Measurements from ENCODE around the gene UGT2B17. TPM values are rescaled to one million over a fixed set of nuclear protein-coding genes. Genes with fewer than 3 reads are reported as not detected.
"Not testable (repeated sequence)": the region's sequence is repeated elsewhere in the genome, so short reads cannot be mapped to it uniquely, and the experiment has no call there.

The UGT2B17 gene
- total RNA-seq, 2 experiments from 2014 or later = not detected

DNA sequence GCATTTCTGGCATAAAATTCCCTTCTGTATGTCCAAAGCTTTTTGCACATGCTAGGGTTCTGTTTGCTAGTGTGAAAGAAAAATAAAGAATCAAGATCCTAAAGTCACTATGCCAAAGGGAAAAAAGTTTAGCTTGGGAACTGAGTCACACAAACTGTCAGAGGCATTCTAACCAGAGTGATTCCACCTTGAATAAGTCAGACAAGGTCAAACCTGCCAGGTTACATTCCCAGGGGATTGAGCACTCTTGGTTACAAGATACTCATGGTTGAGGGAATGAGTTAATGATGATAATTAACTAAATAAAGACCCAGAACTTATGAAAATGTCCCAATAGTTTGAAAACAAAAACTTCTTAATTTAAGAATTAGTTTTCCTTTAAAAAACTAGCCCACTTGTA, 13.7 kb upstream of the UGT2B17 start:
- H3K9me3 Mint-ChIP-seq (ENCODE audit: insufficient read depth) = no peaks in the 10 kb centered on the region
- POLR2A ChIA-PET = no interaction called here

DNA sequence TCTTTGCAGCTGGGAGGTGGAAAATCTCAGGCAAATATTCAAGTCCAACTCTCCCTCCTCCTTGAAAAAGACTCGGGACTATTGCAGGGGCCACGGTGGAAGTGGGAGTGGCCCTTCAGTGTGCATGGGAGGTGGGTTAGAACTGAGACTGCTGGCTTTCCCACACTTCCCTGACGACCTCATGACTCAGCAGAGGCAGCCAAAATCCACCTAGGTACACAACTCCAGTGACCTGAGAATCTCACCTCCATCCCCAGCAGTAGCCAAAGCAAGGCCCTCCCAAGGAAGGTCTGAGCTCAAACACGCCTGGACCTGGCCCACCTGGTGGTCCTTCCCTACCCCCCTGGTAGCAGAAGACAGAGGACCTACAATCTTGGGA, 6.2 kb upstream of the UGT2B17 start:
- Mint-ChIP-seq H3K4me1 (ENCODE audit: low read depth) (no peaks in the 10 kb centered on the region), H3K9me3 (ENCODE audit: insufficient read depth) (no peaks in the 10 kb centered on the region), H3K4me3 (no peak overlapping the region), H3K27ac (no peak overlapping the region), H3K36me3 (ENCODE audit: low read depth) (no peaks in the 10 kb centered on the region), H3K27me3 (ENCODE audit: low read depth) (no peaks in the 10 kb centered on the region)
- CTCF ChIA-PET = interaction anchor here (0.6 kb wide), 1 partner anchor 27 kb away, joined by 4 read pairs; no protein-coding TSS in a partner anchor
- ATAC-seq = no peak
- POLR2A ChIA-PET = no interaction called here
- DNase-seq = no peak

More for the DNA sequence above, 13.7 kb upstream of the UGT2B17 start:
- Mint-ChIP-seq H3K36me3 (ENCODE audit: low read depth) (no peaks in the 10 kb centered on the region), H3K27me3 (ENCODE audit: low read depth) (no peaks in the 10 kb centered on the region), H3K27ac (no peak overlapping the region), H3K4me1 (ENCODE audit: low read depth) (no peaks in the 10 kb centered on the region), H3K4me3 (no peak overlapping the region)
- no peak for ATAC-seq
- CTCF ChIA-PET = interaction anchor here (0.7 kb wide), 1 partner anchor 247 kb away, joined by 3 read pairs; no protein-coding TSS in a partner anchor
- no peak for DNase-seq

DNA sequence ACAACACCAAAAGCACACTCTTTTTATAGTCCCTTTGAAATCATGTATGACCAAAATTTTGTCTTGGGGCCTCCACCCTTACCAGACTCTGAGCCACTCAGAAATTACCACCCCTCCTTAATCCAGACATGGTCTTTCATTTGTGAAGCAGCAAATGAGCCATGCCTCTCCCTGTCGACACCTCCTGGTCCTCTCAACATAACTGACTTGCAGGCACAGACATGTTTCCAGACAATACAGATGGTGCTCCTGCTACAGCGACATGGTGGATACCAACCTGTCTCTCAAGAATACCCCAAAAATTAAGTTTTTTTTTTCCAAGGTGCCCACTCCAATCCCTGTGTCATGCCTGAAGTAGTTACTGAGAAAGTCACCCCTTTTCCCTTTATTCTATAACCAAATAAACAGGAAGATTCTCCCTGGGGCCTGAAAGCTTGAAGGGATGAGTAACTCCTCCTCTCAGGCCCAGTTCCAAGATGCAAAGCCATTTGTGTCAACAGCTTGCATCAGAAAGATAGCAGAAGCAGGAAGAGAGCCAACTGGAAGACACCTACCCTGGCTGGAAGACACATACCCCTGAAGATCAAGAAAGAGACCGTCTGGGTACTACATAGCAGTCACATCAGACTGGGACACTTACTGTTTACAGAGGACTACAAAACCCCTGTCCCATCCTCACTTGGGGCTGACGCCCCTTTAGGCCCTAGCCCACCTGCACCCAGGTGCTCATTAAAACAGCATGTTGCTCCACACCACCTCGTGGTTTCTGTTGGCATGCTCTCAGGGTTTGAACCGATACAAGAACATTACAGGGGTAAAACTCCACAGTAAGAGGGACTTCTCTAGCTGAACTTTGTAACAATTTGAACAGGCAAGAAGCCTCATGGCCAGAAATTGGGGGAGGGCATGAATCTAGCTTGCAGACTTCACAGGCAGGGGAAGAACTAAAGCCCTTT, 5.5 kb upstream of the UGT2B17 start:
- DNase-seq (no peak), ATAC-seq (no peak)
- no peaks in the 10 kb centered on the region for H3K9me3 Mint-ChIP-seq (ENCODE audit: insufficient read depth)
- ChIA-PET POLR2A (no interaction called here), CTCF (interaction anchor here (0.6 kb wide), 1 partner anchor 26 kb away, joined by 4 read pairs; no protein-coding TSS in a partner anchor)
- H3K36me3 Mint-ChIP-seq (ENCODE audit: low read depth) = no peaks in the 10 kb centered on the region
- no peak overlapping the region for H3K4me3 Mint-ChIP-seq
- H3K27me3 Mint-ChIP-seq (ENCODE audit: low read depth) = no peaks in the 10 kb centered on the region
- no peak overlapping the region for H3K27ac Mint-ChIP-seq
- H3K4me1 Mint-ChIP-seq (ENCODE audit: low read depth) = no peaks in the 10 kb centered on the region

DNA sequence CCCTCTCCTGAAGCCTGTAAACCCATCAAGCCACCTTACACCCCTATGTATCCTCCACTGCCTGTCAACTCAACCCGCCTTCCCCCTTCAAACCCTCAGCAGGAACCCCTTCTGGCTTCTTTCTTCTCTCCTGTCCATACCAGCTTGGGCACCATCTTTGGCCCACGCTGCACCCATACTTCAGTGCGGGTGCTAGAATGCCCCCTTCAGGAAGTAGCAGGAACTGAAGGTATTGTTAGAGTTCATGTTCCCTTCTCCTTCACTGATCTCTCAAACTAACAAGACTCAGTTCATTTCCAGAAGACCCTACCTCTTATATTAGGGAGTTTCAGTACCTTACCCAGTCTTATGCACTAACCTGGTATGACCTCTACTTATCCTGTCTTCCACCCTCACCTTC, 1.5 kb upstream of the UGT2B17 start:
- no peaks in the 10 kb centered on the region for H3K36me3 Mint-ChIP-seq (ENCODE audit: low read depth)
- H3K4me1 Mint-ChIP-seq (ENCODE audit: low read depth) = no peaks in the 10 kb centered on the region
- no peaks in the 10 kb centered on the region for H3K9me3 Mint-ChIP-seq (ENCODE audit: insufficient read depth)
- H3K27ac Mint-ChIP-seq = no peak overlapping the region
- no peaks in the 10 kb centered on the region for H3K27me3 Mint-ChIP-seq (ENCODE audit: low read depth)
- ChIA-PET POLR2A (no interaction called here), CTCF (no interaction called here)
- H3K4me3 Mint-ChIP-seq = no peak overlapping the region
- DNase-seq = no peak
- ATAC-seq = no peak

DNA sequence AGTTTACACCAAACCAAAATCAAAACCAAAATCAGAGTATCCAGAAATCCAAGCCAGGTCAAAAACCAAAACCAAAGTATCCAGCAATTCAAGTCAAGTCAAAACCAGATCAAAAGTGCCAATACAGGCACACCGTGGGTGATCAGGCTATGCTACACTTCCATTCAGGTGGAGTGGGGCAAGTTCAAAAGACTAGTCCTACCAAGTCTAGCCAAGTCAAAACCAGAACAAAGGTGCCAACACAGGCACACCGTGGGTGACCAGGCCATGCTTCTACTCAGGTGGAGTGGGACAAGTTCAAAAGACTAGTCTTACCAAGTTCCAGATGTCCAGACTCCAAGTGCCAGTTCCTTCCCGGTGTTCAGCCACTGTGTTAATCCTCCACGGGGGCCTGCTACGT, 486 bp downstream of the UGT2B17 start:
- H3K4me3 Mint-ChIP-seq = not testable (repeated sequence)

DNA sequence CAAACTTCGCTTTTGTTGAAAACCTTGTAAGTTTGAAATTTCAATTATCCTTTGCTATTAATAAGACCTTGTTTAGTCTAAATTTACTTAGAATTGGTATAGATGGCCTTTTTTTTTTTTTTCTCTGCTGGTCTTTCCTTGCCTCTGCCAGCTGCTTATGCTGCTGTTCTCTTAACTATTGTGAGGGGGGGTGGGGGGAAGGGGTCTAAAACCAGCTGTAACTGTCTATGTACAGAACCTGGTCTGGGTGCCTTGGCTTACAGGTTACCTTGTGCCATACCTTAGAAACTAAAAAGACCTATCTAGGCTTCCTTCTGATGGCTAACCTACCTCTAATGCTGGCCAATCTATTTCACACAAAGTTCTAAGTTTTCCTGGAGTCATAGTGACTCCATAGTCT, 1.0 kb downstream of the UGT2B17 start:
- ATAC-seq = no peak
- DNase-seq = no peak
- Mint-ChIP-seq H3K27me3 (ENCODE audit: low read depth) (no peaks in the 10 kb centered on the region), H3K27ac (no peak overlapping the region), H3K36me3 (ENCODE audit: low read depth) (no peaks in the 10 kb centered on the region), H3K9me3 (ENCODE audit: insufficient read depth) (no peaks in the 10 kb centered on the region), H3K4me3 (no peak overlapping the region), H3K4me1 (ENCODE audit: low read depth) (no peaks in the 10 kb centered on the region)
- POLR2A ChIA-PET = no interaction called here
- CTCF ChIA-PET = no interaction called here

More for the DNA sequence above, 486 bp downstream of the UGT2B17 start:
- DNase-seq; H3K4me1 Mint-ChIP-seq (ENCODE audit: low read depth); H3K27ac Mint-ChIP-seq; H3K9me3 Mint-ChIP-seq (ENCODE audit: insufficient read depth); H3K27me3 Mint-ChIP-seq (ENCODE audit: low read depth); CTCF ChIA-PET; ATAC-seq; H3K36me3 Mint-ChIP-seq (ENCODE audit: low read depth); POLR2A ChIA-PET: not testable (repeated sequence)

DNA sequence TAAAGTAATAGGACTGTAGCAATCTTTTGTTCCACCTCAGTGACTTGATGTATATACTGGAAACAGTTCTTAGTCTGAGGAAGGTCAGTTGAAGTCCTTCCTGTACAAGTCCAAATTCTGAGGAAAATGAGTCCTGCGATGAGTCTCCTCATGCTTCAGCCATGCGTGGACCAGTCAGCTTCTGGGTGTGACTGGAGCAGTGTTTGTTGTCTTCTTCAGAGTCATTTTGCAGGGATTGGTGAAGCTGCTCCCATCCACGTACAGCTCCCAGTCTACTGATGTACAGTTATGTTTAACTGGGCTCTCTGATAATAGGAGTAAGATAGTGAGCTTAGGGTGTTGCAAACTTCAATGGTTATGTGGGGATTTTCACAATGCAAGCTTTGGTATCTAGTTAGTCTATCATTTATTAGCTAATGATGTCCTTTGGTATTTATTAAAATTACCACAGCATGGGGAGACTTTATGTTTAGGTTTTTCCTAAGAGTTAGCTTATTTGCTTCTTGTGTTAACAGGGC, 3.4 kb downstream of the UGT2B17 start:
- ChIA-PET POLR2A (no interaction called here), CTCF (no interaction called here)
- H3K4me1 Mint-ChIP-seq (ENCODE audit: low read depth) = no peaks in the 10 kb centered on the region
- H3K4me3 Mint-ChIP-seq = no peak overlapping the region
- ATAC-seq (no peak), DNase-seq (no peak)
- no peaks in the 10 kb centered on the region for H3K27me3 Mint-ChIP-seq (ENCODE audit: low read depth)
- no peaks in the 10 kb centered on the region for H3K36me3 Mint-ChIP-seq (ENCODE audit: low read depth)
- H3K27ac Mint-ChIP-seq = no peak overlapping the region
- no peaks in the 10 kb centered on the region for H3K9me3 Mint-ChIP-seq (ENCODE audit: insufficient read depth)

DNA sequence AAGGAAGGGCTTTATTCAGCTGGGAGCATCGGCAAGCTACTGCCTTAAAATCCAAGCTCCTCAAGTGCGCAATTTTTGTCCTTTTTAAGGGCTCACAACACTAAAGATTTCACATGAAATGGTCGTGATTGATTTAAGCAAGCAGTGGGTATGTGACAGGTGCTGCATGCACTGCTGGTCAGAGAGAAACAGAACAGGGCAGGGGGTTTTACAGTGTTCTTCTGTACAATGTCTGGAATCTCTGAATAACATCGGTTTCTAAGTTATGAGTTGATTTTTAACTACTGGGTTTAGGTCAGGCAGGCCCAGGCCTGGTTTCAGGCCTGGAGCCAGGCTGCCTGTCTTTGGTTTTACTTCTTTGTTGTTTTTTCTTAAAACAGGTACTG, 6.0 kb downstream of the UGT2B17 start:
- ChIA-PET POLR2A (no interaction called here), CTCF (no interaction called here)
- H3K27me3 Mint-ChIP-seq (ENCODE audit: low read depth) = no peaks in the 10 kb centered on the region

DNA sequence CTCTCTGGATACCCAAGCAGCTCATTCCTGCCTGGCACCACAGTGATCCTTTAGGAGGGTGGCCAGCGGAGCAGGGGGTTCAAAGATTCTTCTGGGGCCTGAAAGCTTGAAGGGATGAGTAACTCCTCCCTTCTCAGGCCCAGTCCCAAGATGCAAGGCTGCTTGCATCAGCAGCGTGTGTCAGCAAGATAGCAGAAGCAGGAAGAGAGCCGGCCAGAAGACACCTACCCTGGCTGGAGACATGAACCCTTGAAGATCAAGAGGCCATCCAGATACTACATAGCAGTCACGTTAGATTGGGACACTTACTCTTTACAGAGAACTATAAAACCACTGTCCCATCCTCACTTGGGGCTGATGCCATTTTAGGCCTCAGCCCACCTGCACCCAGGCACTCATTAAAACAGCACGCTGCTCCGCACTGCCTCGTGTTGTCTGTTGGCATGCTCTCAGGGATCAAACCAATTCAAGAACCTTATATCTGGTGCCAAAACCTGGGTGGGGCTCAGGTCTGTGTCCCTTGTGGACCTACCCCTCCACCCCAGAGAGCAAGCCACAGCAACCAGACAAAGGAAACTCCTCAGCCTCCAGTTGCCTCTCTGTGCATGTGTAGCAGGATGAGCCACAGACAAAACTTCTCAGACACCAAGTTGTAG, 6.5 kb downstream of the UGT2B17 start:
- ChIA-PET POLR2A (no interaction called here), CTCF (no interaction called here)
- Mint-ChIP-seq H3K27me3 (ENCODE audit: low read depth) (no peaks in the 10 kb centered on the region), H3K9me3 (ENCODE audit: insufficient read depth) (no peaks in the 10 kb centered on the region), H3K4me1 (ENCODE audit: low read depth) (no peaks in the 10 kb centered on the region), H3K4me3 (no peak overlapping the region), H3K36me3 (ENCODE audit: low read depth) (no peaks in the 10 kb centered on the region), H3K27ac (no peak overlapping the region)
- DNase-seq (no peak), ATAC-seq (no peak)

More for the DNA sequence above, 6.0 kb downstream of the UGT2B17 start:
- Mint-ChIP-seq H3K4me3 (no peak overlapping the region), H3K9me3 (ENCODE audit: insufficient read depth) (no peaks in the 10 kb centered on the region), H3K27ac (no peak overlapping the region), H3K4me1 (ENCODE audit: low read depth) (no peaks in the 10 kb centered on the region), H3K36me3 (ENCODE audit: low read depth) (no peaks in the 10 kb centered on the region)
- no peak for DNase-seq
- no peak for ATAC-seq

DNA sequence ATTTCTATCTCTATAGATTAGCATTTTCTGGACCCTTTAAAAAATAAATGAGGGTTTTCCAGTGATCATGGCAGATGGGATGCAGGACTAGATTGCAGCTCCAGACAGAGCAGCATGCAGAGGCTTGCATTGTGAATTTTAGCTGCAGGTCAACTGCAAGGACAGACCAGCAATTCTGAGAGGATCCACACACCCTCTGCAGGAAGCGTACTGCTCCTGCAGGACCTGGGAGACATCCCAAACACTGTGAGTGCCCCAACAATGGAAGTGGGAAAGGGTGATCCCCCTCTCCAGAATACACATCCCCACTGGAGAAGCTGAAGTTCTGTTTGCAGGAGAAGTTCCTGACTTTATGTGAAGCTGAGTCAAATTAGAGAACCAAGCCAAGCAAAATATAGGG, 7.1 kb downstream of the UGT2B17 start:
- POLR2A ChIA-PET; H3K27me3 Mint-ChIP-seq (ENCODE audit: low read depth); H3K27ac Mint-ChIP-seq; CTCF ChIA-PET; H3K9me3 Mint-ChIP-seq (ENCODE audit: insufficient read depth); ATAC-seq; DNase-seq; H3K4me3 Mint-ChIP-seq; H3K36me3 Mint-ChIP-seq (ENCODE audit: low read depth); H3K4me1 Mint-ChIP-seq (ENCODE audit: low read depth): not testable (repeated sequence)

DNA sequence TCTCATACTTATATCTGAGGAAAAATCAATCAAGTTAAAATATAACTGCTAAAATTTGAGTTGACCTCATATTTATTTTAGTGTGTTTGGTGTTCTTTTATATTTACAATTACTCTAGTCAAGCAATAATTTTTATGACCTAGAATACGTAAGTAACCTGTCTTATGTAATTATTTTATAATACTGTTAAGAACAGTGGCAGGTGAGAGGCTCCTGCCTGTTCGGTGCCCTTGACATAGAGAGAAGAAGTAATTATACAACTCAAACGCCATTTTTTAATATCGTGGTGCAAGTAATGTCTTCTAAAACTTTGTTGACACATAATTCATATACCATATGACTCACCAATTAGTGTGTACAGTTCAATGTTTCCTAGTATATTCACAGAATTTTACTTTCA, 7.6 kb downstream of the UGT2B17 start:
- DNase-seq; H3K9me3 Mint-ChIP-seq (ENCODE audit: insufficient read depth); ATAC-seq; H3K4me3 Mint-ChIP-seq; H3K27ac Mint-ChIP-seq; POLR2A ChIA-PET; H3K36me3 Mint-ChIP-seq (ENCODE audit: low read depth); H3K27me3 Mint-ChIP-seq (ENCODE audit: low read depth); H3K4me1 Mint-ChIP-seq (ENCODE audit: low read depth); CTCF ChIA-PET: not testable (repeated sequence)

DNA sequence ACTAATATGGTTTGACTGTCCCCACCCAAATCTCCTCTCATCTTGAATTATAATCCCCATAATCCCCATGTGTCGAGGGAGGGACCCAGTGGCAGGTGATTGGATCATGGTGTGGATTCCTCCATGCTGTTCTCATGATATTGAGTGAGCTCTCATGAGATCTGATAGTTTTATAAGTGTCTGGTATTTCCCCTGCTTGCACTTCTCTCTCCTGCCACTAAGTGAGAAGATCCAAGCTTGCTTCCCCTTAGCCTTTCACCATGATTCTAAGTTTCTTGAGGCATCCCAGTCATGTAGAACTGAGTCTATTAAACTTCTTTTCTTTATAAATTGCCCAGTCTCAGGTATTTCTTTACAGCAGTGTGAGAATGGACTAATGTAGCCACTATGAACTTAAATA, 9.8 kb downstream of the UGT2B17 start:
- POLR2A ChIA-PET; H3K4me3 Mint-ChIP-seq; H3K36me3 Mint-ChIP-seq (ENCODE audit: low read depth); DNase-seq; CTCF ChIA-PET; H3K27me3 Mint-ChIP-seq (ENCODE audit: low read depth); H3K27ac Mint-ChIP-seq; H3K9me3 Mint-ChIP-seq (ENCODE audit: insufficient read depth); ATAC-seq; H3K4me1 Mint-ChIP-seq (ENCODE audit: low read depth): not testable (repeated sequence)
